Activated CD4-positive, alpha-beta T cell treated with anti-CD3 and anti-CD28 coated beads for 24 hours (primary cell): ENCODE results near the gene GRIA3.

Experiments
- DNase-seq, 2 donors: peaks; one replicate each; pipeline ENCODE4 v3.0.0-alpha.2; 2020; ENCODE audit warnings: low read depth in 2 of 2

Gene GRIA3

GRCh38 chrX:123193101-123193500, 9.0 kb downstream of the GRIA3 start:
- DNase-seq, result no peak

GRCh38 chrX:123199338-123199737, 15.3 kb downstream of the GRIA3 start:
- DNase-seq, result no peak

GRCh38 chrX:123201720-123202119, 17.6 kb downstream of the GRIA3 start:
- DNase-seq, result no peak

GRCh38 chrX:123202523-123202922, 18.4 kb downstream of the GRIA3 start:
- no peak for DNase-seq

GRCh38 chrX:123203772-123204171, 19.7 kb downstream of the GRIA3 start:
- no peak for DNase-seq

- no peak for DNase-seq
These were observed 22.1 kb downstream of the GRIA3 start for GRCh38 chrX:123206176-123206575.

GRCh38 chrX:123210252-123210651, 26.2 kb downstream of the GRIA3 start:
- DNase-seq, result no peak

GRCh38 chrX:123215397-123216089, 31.5 kb downstream of the GRIA3 start:
- DNase-seq, result no peak

GRCh38 chrX:123217077-123217476, 33.0 kb downstream of the GRIA3 start:
- DNase-seq, result no peak

- no peak for DNase-seq
These were observed 33.6 kb downstream of the GRIA3 start for GRCh38 chrX:123217728-123218127.

- DNase-seq, result no peak
These were observed 35.8 kb downstream of the GRIA3 start for GRCh38 chrX:123219916-123220315.

- no peak for DNase-seq
These were observed 38.8 kb downstream of the GRIA3 start for GRCh38 chrX:123222920-123223319.

GRCh38 chrX:123223409-123223808, 39.3 kb downstream of the GRIA3 start:
- DNase-seq, result no peak

GRCh38 chrX:123223859-123224258, 39.8 kb downstream of the GRIA3 start:
- DNase-seq, result no peak

GRCh38 chrX:123230798-123231197, 46.7 kb downstream of the GRIA3 start:
- DNase-seq, result no peak

GRCh38 chrX:123236859-123237258, 52.8 kb downstream of the GRIA3 start:
- no peak for DNase-seq

- no peak for DNase-seq
These were observed 53.2 kb downstream of the GRIA3 start for GRCh38 chrX:123237271-123237670.

GRCh38 chrX:123254457-123254856, 70.4 kb downstream of the GRIA3 start:
- no peak for DNase-seq

GRCh38 chrX:123256378-123256777, 72.3 kb downstream of the GRIA3 start:
- DNase-seq, result no peak

GRCh38 chrX:123260920-123261418, 76.9 kb downstream of the GRIA3 start:
- no peak for DNase-seq

GRCh38 chrX:123263270-123263669, 79.2 kb downstream of the GRIA3 start:
- DNase-seq, result no peak

GRCh38 chrX:123263747-123264146, 79.7 kb downstream of the GRIA3 start:
- no peak for DNase-seq

- no peak for DNase-seq
These were observed 83.1 kb downstream of the GRIA3 start for GRCh38 chrX:123267220-123267619.

- DNase-seq, result no peak
These were observed 87.8 kb downstream of the GRIA3 start for GRCh38 chrX:123271902-123272301.
